HepG2 (cell line): Measurements from ENCODE around the gene LLGL1. TPM values are rescaled to one million over a fixed set of nuclear protein-coding genes. Genes with fewer than 3 reads are reported as not detected.

Experiments
- CREB1 ChIP-seq, 2 experiments: fragments of 450-650 bp in 1 of 2; IDR thresholded peaks; 2 replicates each; pipeline ENCODE4 v1.6.1; 2016 to 2017; ENCODE audit warnings: control low read depth in 1 of 2, mild to moderate bottlenecking in 1 of 2, missing compliant biosample characterization in 1 of 2, missing genetic modification characterization in 1 of 2
- MAZ ChIP-seq, 2 experiments: sonication (generic) in 1 of 2; formaldehyde crosslinking in 1 of 2; IDR thresholded peaks; 2 replicates each; pipeline versions ENCODE4 v1.5.0 to v1.6.1; 2012 to 2020; ENCODE audit warnings: low read depth in 2 of 2, mild to moderate bottlenecking in 2 of 2, borderline replicate concordance in 1 of 2, improper control_type of control experiment in 1 of 2, low read length in 1 of 2, missing genetic modification reagents in 1 of 2, moderate library complexity in 1 of 2
- MXI1 ChIP-seq: IDR thresholded peaks from 3 replicates; pipeline ENCODE4 v1.6.1; 2012; ENCODE audit warnings: low read depth, low read length, inconsistent platforms, borderline replicate concordance
- RORA ChIP-seq: sonication (generic); formaldehyde crosslinking; IDR thresholded peaks from 2 replicates; pipeline ENCODE4 v1.5.0; 2020; ENCODE audit warnings: mild to moderate bottlenecking, missing genetic modification reagents, moderate library complexity
- SAP130 ChIP-seq: IDR thresholded peaks from 2 replicates; pipeline ENCODE4 v1.6.1; 2016; ENCODE audit warnings: low read depth
- ZNF207 ChIP-seq: fragments of 450-650 bp; IDR thresholded peaks from 2 replicates; pipeline ENCODE4 v1.6.1; 2016; ENCODE audit warnings: antibody characterized with exemption, borderline replicate concordance
- ZNF230 ChIP-seq: sonication (generic); formaldehyde crosslinking; IDR thresholded peaks from 2 replicates; pipeline ENCODE4 v1.4.0; 2020; ENCODE audit warnings: mild to moderate bottlenecking, missing genetic modification reagents
- ZNF549 ChIP-seq: sonication (generic); formaldehyde crosslinking; IDR thresholded peaks from 2 replicates; pipeline ENCODE4 v1.5.0; 2020; ENCODE audit warnings: missing genetic modification reagents
- ZNF589 ChIP-seq: sonication (generic); formaldehyde crosslinking; conservative IDR thresholded peaks from 2 replicates; pipeline ENCODE4 v1.8.0; 2022; ENCODE audit warnings: mild to moderate bottlenecking, moderate library complexity, missing genetic modification reagents
- ZNF672 ChIP-seq: sonication (generic); formaldehyde crosslinking; IDR thresholded peaks from 2 replicates; pipeline ENCODE4 v1.8.1; 2022; ENCODE audit warnings: missing genetic modification reagents
- polyA plus RNA-seq, 8 experiments: library from polyadenylated mRNA; depleted of rRNA in 3 of 8; stranded (reverse) in 7 of 8; unstranded in 1 of 8; fragments of >200 nt; fragmentation: Illumina TruSeq in 4 of 8; extraction: Trizol in 4 of 8; gene quantifications; 2 replicates each; pipeline versions ENCODE4 v1.2.1 to v1.2.3, GENCODE V29; 2011 to 2016; ENCODE audit warnings: low read depth in 4 of 8, missing spikeins in 1 of 8, mixed read lengths in 1 of 8; ENCODE audit not compliant: insufficient read depth in 1 of 8
- total RNA-seq, 5 experiments: library from RNA; depleted of rRNA; stranded (reverse); fragments of >200 nt; fragmentation: Illumina TruSeq; extraction: Trizol; gene quantifications; 2 replicates each; pipeline ENCODE4 v1.2.3, GENCODE V29; 2016; ENCODE audit warnings: low read depth in 1 of 5
- TF ChIP-seq, protein P1 (sequence below): sonication (generic); formaldehyde crosslinking; IDR thresholded peaks from 2 replicates; pipeline ENCODE4 v1.9.0; 2022; ENCODE audit warnings: low read depth, missing genetic modification reagents
- TF ChIP-seq, protein P2 (sequence below): sonication (generic); formaldehyde crosslinking; IDR thresholded peaks from 2 replicates; pipeline ENCODE4 v1.5.0; 2020; ENCODE audit warnings: mild to moderate bottlenecking, missing genetic modification reagents
- TF ChIP-seq, protein P3 (sequence below): sonication (generic); formaldehyde crosslinking; IDR thresholded peaks from 2 replicates; pipeline ENCODE4 v1.5.1; 2020; ENCODE audit warnings: mild to moderate bottlenecking, missing genetic modification reagents, moderate library complexity
- TF ChIP-seq, protein P4 (sequence below): sonication (generic); formaldehyde crosslinking; IDR thresholded peaks from 2 replicates; pipeline ENCODE4 v1.4.0; 2020; ENCODE audit warnings: low read depth, mild to moderate bottlenecking, missing genetic modification reagents

Gene LLGL1
- total and polyA plus RNA-seq, 2 of the 13 experiments (the other 11 are each of a cell fraction or from before 2014, with no cell fraction given), result 15.0 to 15.3 TPM

DNA sequence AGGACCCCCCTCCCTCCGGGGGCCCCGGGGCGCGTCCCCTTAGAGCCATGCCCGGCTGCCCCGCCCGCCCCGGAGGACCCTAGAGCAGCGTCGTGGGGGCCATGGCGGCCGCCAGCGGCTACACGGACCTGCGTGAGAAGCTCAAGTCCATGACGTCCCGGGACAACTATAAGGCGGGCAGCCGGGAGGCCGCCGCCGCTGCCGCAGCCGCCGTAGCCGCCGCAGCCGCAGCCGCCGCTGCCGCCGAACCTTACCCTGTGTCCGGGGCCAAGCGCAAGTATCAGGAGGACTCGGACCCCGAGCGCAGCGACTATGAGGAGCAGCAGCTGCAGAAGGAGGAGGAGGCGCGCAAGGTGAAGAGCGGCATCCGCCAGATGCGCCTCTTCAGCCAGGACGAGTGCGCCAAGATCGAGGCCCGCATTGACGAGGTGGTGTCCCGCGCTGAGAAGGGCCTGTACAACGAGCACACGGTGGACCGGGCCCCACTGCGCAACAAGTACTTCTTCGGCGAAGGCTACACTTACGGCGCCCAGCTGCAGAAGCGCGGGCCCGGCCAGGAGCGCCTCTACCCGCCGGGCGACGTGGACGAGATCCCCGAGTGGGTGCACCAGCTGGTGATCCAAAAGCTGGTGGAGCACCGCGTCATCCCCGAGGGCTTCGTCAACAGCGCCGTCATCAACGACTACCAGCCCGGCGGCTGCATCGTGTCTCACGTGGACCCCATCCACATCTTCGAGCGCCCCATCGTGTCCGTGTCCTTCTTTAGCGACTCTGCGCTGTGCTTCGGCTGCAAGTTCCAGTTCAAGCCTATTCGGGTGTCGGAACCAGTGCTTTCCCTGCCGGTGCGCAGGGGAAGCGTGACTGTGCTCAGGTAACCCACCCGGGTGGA, 41.0 kb upstream of the LLGL1 start (continued):
- 0 out of 2 replicates have a peak, but pooled peaks have one; percentile 53 for TF ChIP-seq ZNF230 (CRISPR knock-in tag)
- TF ChIP-seq, protein P1, sequence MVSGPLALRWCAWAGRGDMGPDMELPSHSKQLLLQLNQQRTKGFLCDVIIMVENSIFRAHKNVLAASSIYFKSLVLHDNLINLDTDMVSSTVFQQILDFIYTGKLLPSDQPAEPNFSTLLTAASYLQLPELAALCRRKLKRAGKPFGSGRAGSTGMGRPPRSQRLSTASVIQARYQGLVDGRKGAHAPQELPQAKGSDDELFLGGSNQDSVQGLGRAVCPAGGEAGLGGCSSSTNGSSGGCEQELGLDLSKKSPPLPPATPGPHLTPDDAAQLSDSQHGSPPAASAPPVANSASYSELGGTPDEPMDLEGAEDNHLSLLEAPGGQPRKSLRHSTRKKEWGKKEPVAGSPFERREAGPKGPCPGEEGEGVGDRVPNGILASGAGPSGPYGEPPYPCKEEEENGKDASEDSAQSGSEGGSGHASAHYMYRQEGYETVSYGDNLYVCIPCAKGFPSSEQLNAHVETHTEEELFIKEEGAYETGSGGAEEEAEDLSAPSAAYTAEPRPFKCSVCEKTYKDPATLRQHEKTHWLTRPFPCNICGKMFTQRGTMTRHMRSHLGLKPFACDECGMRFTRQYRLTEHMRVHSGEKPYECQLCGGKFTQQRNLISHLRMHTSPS (CRISPR knock-in tag), result no peak
- TF ChIP-seq ZNF549 (CRISPR knock-in tag), result no peak
- TF ChIP-seq MXI1, result 0 out of 3 replicates have a peak, but pooled peaks have one; percentile 22
- TF ChIP-seq ZNF207, result no peak
- TF ChIP-seq CREB1 (IDR thresholded peaks at IDR 0.05), result peak; percentile 83
- TF ChIP-seq CREB1 (CRISPR knock-in tag; IDR thresholded peaks at IDR 0.05), result no peak
- TF ChIP-seq RORA (CRISPR knock-in tag), result no peak
- TF ChIP-seq, protein P2, sequence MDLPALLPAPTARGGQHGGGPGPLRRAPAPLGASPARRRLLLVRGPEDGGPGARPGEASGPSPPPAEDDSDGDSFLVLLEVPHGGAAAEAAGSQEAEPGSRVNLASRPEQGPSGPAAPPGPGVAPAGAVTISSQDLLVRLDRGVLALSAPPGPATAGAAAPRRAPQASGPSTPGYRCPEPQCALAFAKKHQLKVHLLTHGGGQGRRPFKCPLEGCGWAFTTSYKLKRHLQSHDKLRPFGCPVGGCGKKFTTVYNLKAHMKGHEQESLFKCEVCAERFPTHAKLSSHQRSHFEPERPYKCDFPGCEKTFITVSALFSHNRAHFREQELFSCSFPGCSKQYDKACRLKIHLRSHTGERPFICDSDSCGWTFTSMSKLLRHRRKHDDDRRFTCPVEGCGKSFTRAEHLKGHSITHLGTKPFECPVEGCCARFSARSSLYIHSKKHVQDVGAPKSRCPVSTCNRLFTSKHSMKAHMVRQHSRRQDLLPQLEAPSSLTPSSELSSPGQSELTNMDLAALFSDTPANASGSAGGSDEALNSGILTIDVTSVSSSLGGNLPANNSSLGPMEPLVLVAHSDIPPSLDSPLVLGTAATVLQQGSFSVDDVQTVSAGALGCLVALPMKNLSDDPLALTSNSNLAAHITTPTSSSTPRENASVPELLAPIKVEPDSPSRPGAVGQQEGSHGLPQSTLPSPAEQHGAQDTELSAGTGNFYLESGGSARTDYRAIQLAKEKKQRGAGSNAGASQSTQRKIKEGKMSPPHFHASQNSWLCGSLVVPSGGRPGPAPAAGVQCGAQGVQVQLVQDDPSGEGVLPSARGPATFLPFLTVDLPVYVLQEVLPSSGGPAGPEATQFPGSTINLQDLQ (CRISPR knock-in tag), result peak; percentile 19; the same call in 1 of the 2 replicates
- 0 out of 2 replicates have a peak, but pooled peaks have one; percentile 50 for TF ChIP-seq ZNF672 (CRISPR knock-in tag)
- TF ChIP-seq, protein P3, sequence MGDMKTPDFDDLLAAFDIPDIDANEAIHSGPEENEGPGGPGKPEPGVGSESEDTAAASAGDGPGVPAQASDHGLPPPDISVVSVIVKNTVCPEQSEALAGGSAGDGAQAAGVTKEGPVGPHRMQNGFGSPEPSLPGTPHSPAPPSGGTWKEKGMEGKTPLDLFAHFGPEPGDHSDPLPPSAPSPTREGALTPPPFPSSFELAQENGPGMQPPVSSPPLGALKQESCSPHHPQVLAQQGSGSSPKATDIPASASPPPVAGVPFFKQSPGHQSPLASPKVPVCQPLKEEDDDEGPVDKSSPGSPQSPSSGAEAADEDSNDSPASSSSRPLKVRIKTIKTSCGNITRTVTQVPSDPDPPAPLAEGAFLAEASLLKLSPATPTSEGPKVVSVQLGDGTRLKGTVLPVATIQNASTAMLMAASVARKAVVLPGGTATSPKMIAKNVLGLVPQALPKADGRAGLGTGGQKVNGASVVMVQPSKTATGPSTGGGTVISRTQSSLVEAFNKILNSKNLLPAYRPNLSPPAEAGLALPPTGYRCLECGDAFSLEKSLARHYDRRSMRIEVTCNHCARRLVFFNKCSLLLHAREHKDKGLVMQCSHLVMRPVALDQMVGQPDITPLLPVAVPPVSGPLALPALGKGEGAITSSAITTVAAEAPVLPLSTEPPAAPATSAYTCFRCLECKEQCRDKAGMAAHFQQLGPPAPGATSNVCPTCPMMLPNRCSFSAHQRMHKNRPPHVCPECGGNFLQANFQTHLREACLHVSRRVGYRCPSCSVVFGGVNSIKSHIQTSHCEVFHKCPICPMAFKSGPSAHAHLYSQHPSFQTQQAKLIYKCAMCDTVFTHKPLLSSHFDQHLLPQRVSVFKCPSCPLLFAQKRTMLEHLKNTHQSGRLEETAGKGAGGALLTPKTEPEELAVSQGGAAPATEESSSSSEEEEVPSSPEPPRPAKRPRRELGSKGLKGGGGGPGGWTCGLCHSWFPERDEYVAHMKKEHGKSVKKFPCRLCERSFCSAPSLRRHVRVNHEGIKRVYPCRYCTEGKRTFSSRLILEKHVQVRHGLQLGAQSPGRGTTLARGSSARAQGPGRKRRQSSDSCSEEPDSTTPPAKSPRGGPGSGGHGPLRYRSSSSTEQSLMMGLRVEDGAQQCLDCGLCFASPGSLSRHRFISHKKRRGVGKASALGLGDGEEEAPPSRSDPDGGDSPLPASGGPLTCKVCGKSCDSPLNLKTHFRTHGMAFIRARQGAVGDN, result peak; percentile 66
- TF ChIP-seq MAZ (IDR thresholded peaks at IDR 0.05; ENCODE audit: borderline replicate concordance, low read depth, low read length), result no peak
- 0 out of 2 replicates have a peak, but pooled peaks have one; percentile 45 for TF ChIP-seq MAZ (CRISPR knock-in tag; IDR thresholded peaks at IDR 0.05; ENCODE audit: low read depth)
- TF ChIP-seq, protein P4, sequence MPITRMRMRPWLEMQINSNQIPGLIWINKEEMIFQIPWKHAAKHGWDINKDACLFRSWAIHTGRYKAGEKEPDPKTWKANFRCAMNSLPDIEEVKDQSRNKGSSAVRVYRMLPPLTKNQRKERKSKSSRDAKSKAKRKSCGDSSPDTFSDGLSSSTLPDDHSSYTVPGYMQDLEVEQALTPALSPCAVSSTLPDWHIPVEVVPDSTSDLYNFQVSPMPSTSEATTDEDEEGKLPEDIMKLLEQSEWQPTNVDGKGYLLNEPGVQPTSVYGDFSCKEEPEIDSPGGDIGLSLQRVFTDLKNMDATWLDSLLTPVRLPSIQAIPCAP (CRISPR knock-in tag), result no peak
- TF ChIP-seq ZNF589 (CRISPR knock-in tag), result peak; percentile 12; the same call in 1 of the 2 replicates
- TF ChIP-seq SAP130, result 0 out of 2 replicates have a peak, but pooled peaks have one; percentile 6
